ENCODE data around the gene ZNF439.

ZNF439 gene

DNA sequence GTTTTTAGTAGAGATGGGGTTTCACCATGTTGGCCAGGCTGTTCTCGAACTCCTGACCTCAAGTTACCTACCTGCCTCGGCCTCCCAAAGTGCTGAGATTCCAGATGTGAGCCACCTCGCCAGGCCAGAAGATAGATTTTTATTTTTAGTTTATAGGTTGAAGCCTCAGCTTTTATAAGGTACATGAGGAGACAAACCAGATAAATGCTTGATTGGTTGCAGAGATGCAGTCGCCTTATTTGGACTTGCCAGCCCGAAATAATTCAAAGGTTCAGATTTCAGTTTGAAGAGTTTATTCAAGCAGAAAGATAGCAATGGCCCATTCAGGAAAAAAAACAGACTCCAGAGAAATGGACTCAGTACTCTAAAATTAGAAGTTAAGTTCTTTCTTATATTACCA is 42.1 kb downstream of the ZNF439 start:
- H3K9ac ChIP-seq (ENCODE audit: low read length), result no peak overlapping the region
- no peaks in the 10 kb centered on the region for H3K9me2 ChIP-seq (ENCODE audit: low read depth, low read length)
- H4K20me1 ChIP-seq (ENCODE audit: insufficient read depth, low read length), result no peaks in the 10 kb centered on the region
- no peak overlapping the region for H3K27ac ChIP-seq (ENCODE audit: low read depth, low read length, poor library complexity, severe bottlenecking)
- H3K4me2 ChIP-seq (ENCODE audit: low read length), result no peak overlapping the region
- no peaks in the 10 kb centered on the region for H3K79me2 ChIP-seq (ENCODE audit: insufficient read depth, low read length)
- H3K27me3 ChIP-seq (ENCODE audit: insufficient read depth, low read length), result no peaks in the 10 kb centered on the region
- peaks cover 6% of the 10 kb centered on the region for H3K4me1 ChIP-seq (ENCODE audit: insufficient read depth, low read length, severe bottlenecking)
- H3F3A ChIP-seq (ENCODE audit: insufficient read depth, low read length), result no peaks in the 10 kb centered on the region
- no peak for TF ChIP-seq EZH2 (IDR thresholded peaks at IDR 0.05; ENCODE audit: borderline replicate concordance, low read length)
- TF ChIP-seq, protein P1, sequence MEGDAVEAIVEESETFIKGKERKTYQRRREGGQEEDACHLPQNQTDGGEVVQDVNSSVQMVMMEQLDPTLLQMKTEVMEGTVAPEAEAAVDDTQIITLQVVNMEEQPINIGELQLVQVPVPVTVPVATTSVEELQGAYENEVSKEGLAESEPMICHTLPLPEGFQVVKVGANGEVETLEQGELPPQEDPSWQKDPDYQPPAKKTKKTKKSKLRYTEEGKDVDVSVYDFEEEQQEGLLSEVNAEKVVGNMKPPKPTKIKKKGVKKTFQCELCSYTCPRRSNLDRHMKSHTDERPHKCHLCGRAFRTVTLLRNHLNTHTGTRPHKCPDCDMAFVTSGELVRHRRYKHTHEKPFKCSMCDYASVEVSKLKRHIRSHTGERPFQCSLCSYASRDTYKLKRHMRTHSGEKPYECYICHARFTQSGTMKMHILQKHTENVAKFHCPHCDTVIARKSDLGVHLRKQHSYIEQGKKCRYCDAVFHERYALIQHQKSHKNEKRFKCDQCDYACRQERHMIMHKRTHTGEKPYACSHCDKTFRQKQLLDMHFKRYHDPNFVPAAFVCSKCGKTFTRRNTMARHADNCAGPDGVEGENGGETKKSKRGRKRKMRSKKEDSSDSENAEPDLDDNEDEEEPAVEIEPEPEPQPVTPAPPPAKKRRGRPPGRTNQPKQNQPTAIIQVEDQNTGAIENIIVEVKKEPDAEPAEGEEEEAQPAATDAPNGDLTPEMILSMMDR (IDR thresholded peaks at IDR 0.05; ENCODE audit: low read length), result no peak
- H3K4me3 ChIP-seq (ENCODE audit: low read depth, low read length, poor library complexity, severe bottlenecking), result no peak overlapping the region
- H3K36me3 ChIP-seq (ENCODE audit: insufficient read depth, low read length), result no peaks in the 10 kb centered on the region; the same call in 1 of the 2 replicates
- H2AFZ ChIP-seq (ENCODE audit: low read length), result no peak overlapping the region
- H3K9me3 ChIP-seq (ENCODE audit: low read length), result no peaks in the 10 kb centered on the region

DNA sequence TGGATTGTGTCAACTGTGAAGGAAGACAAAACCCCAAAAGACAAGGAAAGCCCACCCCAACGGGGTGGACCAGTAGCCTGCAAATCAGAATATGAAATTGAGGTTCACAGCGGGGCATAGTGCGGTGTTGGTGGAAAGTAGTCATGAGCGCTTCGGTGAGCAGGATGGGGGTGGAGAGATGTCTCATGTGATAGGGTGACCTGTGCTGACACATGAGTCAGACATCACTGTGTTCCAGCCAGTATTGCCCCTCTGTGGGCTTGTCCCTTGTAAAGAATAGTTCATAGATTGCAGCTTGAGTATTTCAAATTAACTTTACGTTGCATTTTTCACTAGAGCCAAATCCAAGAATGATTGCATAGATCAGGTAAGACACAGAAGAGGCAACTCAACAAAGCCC is 46.3 kb downstream of the ZNF439 start:
- Histone ChIP-seq H3K4me2 (ENCODE audit: low read length) (no peak overlapping the region), H3K36me3 (ENCODE audit: insufficient read depth, low read length) (no peaks in the 10 kb centered on the region; the same call in 1 of the 2 replicates), H3K4me1 (ENCODE audit: insufficient read depth, low read length, severe bottlenecking) (no peaks in the 10 kb centered on the region), H3K9ac (ENCODE audit: low read length) (no peak overlapping the region), H3F3A (ENCODE audit: insufficient read depth, low read length) (no peaks in the 10 kb centered on the region), H3K27me3 (ENCODE audit: insufficient read depth, low read length) (no peaks in the 10 kb centered on the region), H3K79me2 (ENCODE audit: insufficient read depth, low read length) (no peaks in the 10 kb centered on the region), H3K9me2 (ENCODE audit: low read depth, low read length) (no peaks in the 10 kb centered on the region), H4K20me1 (ENCODE audit: insufficient read depth, low read length) (no peaks in the 10 kb centered on the region), H3K4me3 (ENCODE audit: low read depth, low read length, poor library complexity, severe bottlenecking) (no peak overlapping the region), H3K27ac (ENCODE audit: low read depth, low read length, poor library complexity, severe bottlenecking) (no peak overlapping the region), H3K9me3 (ENCODE audit: low read length) (no peaks in the 10 kb centered on the region), H2AFZ (ENCODE audit: low read length) (no peak overlapping the region)
- no peak for TF ChIP-seq EZH2 (IDR thresholded peaks at IDR 0.05; ENCODE audit: borderline replicate concordance, low read length)
- TF ChIP-seq, protein P1 (IDR thresholded peaks at IDR 0.05; ENCODE audit: low read length), result no peak

GRCh38 chr19:11902228-11902627 is 53.7 kb downstream of the ZNF439 start:
- H3K9me3 ChIP-seq (ENCODE audit: low read length), result peaks cover 13% of the 10 kb centered on the region; the same call in 1 of the 2 replicates
- H3K4me2 ChIP-seq (ENCODE audit: low read length), result no peak overlapping the region
- H3K27ac ChIP-seq (ENCODE audit: low read depth, low read length, poor library complexity, severe bottlenecking), result no peak overlapping the region
- H3K27me3 ChIP-seq (ENCODE audit: insufficient read depth, low read length), result no peaks in the 10 kb centered on the region
- no peak overlapping the region for H2AFZ ChIP-seq (ENCODE audit: low read length)
- no peaks in the 10 kb centered on the region for H3K4me1 ChIP-seq (ENCODE audit: insufficient read depth, low read length, severe bottlenecking)
- H4K20me1 ChIP-seq (ENCODE audit: insufficient read depth, low read length), result no peaks in the 10 kb centered on the region
- H3K9ac ChIP-seq (ENCODE audit: low read length), result no peak overlapping the region
- H3K9me2 ChIP-seq (ENCODE audit: low read depth, low read length), result no peaks in the 10 kb centered on the region
- H3K36me3 ChIP-seq (ENCODE audit: insufficient read depth, low read length), result peaks cover 18% of the 10 kb centered on the region
- TF ChIP-seq EZH2 (IDR thresholded peaks at IDR 0.05; ENCODE audit: borderline replicate concordance, low read length), result no peak
- TF ChIP-seq, protein P1 (IDR thresholded peaks at IDR 0.05; ENCODE audit: low read length), result no peak
- H3K79me2 ChIP-seq (ENCODE audit: insufficient read depth, low read length), result no peaks in the 10 kb centered on the region
- no peaks in the 10 kb centered on the region for H3F3A ChIP-seq (ENCODE audit: insufficient read depth, low read length)
- no peak overlapping the region for H3K4me3 ChIP-seq (ENCODE audit: low read depth, low read length, poor library complexity, severe bottlenecking)
